Caco-2 (cell line): ENCODE measurements around the gene CNOT6. TPM values are rescaled to one million over a fixed set of nuclear protein-coding genes. Genes with fewer than 3 reads are reported as not detected.

Experiments used
- BruUV-seq: library from RNA; stranded (reverse); fragments of 400-500 nt; replicated peaks from 2 replicates; lab custom pipeline; 2021; lab: Mats Ljungman, UMichigan
- CTCF ChIA-PET: fragments of 300-600 bp; sonication (Branson Sonifier 250); formaldehyde crosslinking; loops from one replicate; lab custom pipeline; 2022; ENCODE audit warnings: antibody characterized with exemption; lab: Charles Lee
- POLR2A ChIA-PET: fragments of 300-600 bp; sonication (Branson Sonifier 250); formaldehyde crosslinking; loops from one replicate; lab custom pipeline; 2022; ENCODE audit warnings: antibody characterized with exemption; lab: Charles Lee
- DNase-seq, 2 experiments: peaks; one replicate each; pipeline versions ENCODE4 v3.0.0 to v3.0.0-alpha.2; 2020 to 2022
- H3K27me3 ChIP-seq: replicated peaks from 2 replicates; pipeline ENCODE4 v1.6.0; 2011; ENCODE audit warnings: low read length; ENCODE audit not compliant: control insufficient read depth, insufficient read depth
- H3K36me3 ChIP-seq: 2 replicates; pipeline ENCODE4 v1.5.1; 2011; ENCODE audit warnings: low read length; ENCODE audit not compliant: control insufficient read depth, insufficient read depth
- H3K4me1 ChIP-seq: fragments of 250-450 bp; sonication (Bioruptor Pico); 2 replicates; pipeline ENCODE4 v1.5.1; 2020; ENCODE audit warnings: mild to moderate bottlenecking
- H3K4me3 ChIP-seq: 2 replicates; pipeline ENCODE4 v1.5.1; 2011; ENCODE audit warnings: low read depth, mild to moderate bottlenecking, control low read depth, low read length
- H3K9me3 ChIP-seq: fragments of 250-450 bp; sonication (Bioruptor Pico); 2 replicates; pipeline ENCODE4 v1.5.1; 2020; ENCODE audit warnings: mild to moderate bottlenecking, moderate library complexity
- H3K27ac Mint-ChIP-seq: one replicate; pipeline ENCODE4 v1.8.0; 2022; ENCODE audit warnings: mixed read lengths; ENCODE audit not compliant: unreplicated experiment
- H3K27me3 Mint-ChIP-seq: one replicate; pipeline ENCODE4 v1.8.0; 2022; ENCODE audit warnings: mixed read lengths; ENCODE audit not compliant: insufficient read depth, unreplicated experiment
- H3K36me3 Mint-ChIP-seq: one replicate; pipeline ENCODE4 v1.8.0; 2022; ENCODE audit warnings: mild to moderate bottlenecking, mixed read lengths; ENCODE audit not compliant: insufficient read depth, unreplicated experiment
- H3K4me1 Mint-ChIP-seq: one replicate; pipeline ENCODE4 v1.8.0; 2022; ENCODE audit warnings: low read depth, mixed read lengths; ENCODE audit not compliant: unreplicated experiment
- H3K4me3 Mint-ChIP-seq: one replicate; pipeline ENCODE4 v1.8.0; 2022; ENCODE audit warnings: mild to moderate bottlenecking, moderate library complexity, mixed read lengths; ENCODE audit not compliant: unreplicated experiment
- H3K9me3 Mint-ChIP-seq: one replicate; pipeline ENCODE4 v1.8.0; 2022; ENCODE audit warnings: mixed read lengths; ENCODE audit not compliant: unreplicated experiment
- CTCF ChIP-seq, 2 experiments: fragments of 200-600 bp in 1 of 2; IDR thresholded peaks; 1 replicate in 1 of 2; 2 replicates in 1 of 2; pipeline versions ENCODE4 v1.5.1 to v1.8.0; 2011 to 2022; ENCODE audit warnings: antibody characterized with exemption in 1 of 2, control low read depth in 1 of 2, inconsistent platforms in 1 of 2, low read depth in 1 of 2, low read length in 1 of 2, mild to moderate bottlenecking in 1 of 2, moderate library complexity in 1 of 2; ENCODE audit not compliant: insufficient read depth in 1 of 2, severe bottlenecking in 1 of 2, unreplicated experiment in 1 of 2
- intact Hi-C: fragments of 100-400 bp; cut with micrococcal nuclease; formaldehyde crosslinking; loops from one replicate; pipeline ENCODE4 v1.10.0; 2022; ENCODE audit not compliant: unreplicated experiment
- total RNA-seq: library from RNA; stranded (reverse); gene quantifications from 2 replicates; pipeline ENCODE4 v1.2.3, GENCODE V29; 2022

Gene CNOT6
- total RNA-seq, 1 experiment from 2014 or later, result 46.3 TPM

GRCh38 chr5:180519098-180519497 is 24.9 kb downstream of the CNOT6 start:
- ChIA-PET CTCF (no interaction called here), POLR2A (no interaction called here)
- Mint-ChIP-seq H3K27me3 (no peaks in the 10 kb centered on the region), H3K4me3 (no peak overlapping the region), H3K36me3 (peaks cover 15% of the 10 kb centered on the region), H3K4me1 (no peaks in the 10 kb centered on the region), H3K27ac (no peak overlapping the region), H3K9me3 (no peaks in the 10 kb centered on the region)
- no peak for DNase-seq
- intact Hi-C loops, result no loop called here
- H3K9me3 ChIP-seq, result no peaks in the 10 kb centered on the region
- no peak for TF ChIP-seq CTCF (IDR thresholded peaks at IDR 0.05; ENCODE audit: insufficient read depth in 1 of 2, low read depth in 1 of 2, low read length in 1 of 2, severe bottlenecking in 1 of 2, unreplicated experiment in 1 of 2)
- peaks cover 3% of the 10 kb centered on the region; the same call in 1 of the 2 replicates for H3K4me1 ChIP-seq
- H3K27me3 ChIP-seq, result no peaks in the 10 kb centered on the region
- H3K4me3 ChIP-seq, result no peak overlapping the region
- no TSS peak for BruUV-seq
- no peaks in the 10 kb centered on the region for H3K36me3 ChIP-seq

- ChIA-PET CTCF (no interaction called here), POLR2A (no interaction called here)
- H3K9me3 Mint-ChIP-seq, result no peaks in the 10 kb centered on the region
- TF ChIP-seq CTCF (IDR thresholded peaks at IDR 0.05; ENCODE audit: insufficient read depth in 1 of 2, low read depth in 1 of 2, low read length in 1 of 2, severe bottlenecking in 1 of 2, unreplicated experiment in 1 of 2), result no peak
- BruUV-seq, result no TSS peak
- H3K27me3 Mint-ChIP-seq, result no peaks in the 10 kb centered on the region
- H3K4me3 Mint-ChIP-seq, result no peak overlapping the region
- H3K27ac Mint-ChIP-seq, result no peak overlapping the region
- H3K4me1 ChIP-seq, result peaks cover 3% of the 10 kb centered on the region; the same call in 1 of the 2 replicates
- no peaks in the 10 kb centered on the region for H3K4me1 Mint-ChIP-seq
- no peaks in the 10 kb centered on the region for H3K27me3 ChIP-seq
- H3K4me3 ChIP-seq, result no peak overlapping the region
- H3K36me3 Mint-ChIP-seq, result peaks cover 8% of the 10 kb centered on the region
- H3K36me3 ChIP-seq, result no peaks in the 10 kb centered on the region
- intact Hi-C loops, result no loop called here
- DNase-seq, result no peak
- H3K9me3 ChIP-seq, result no peaks in the 10 kb centered on the region
Measured at GRCh38 chr5:180521101-180521500, 26.9 kb downstream of the CNOT6 start.

GRCh38 chr5:180521591-180521990 is 27.4 kb downstream of the CNOT6 start:
- Mint-ChIP-seq H3K36me3 (peaks cover 13% of the 10 kb centered on the region), H3K27me3 (no peaks in the 10 kb centered on the region), H3K9me3 (no peaks in the 10 kb centered on the region), H3K4me3 (no peak overlapping the region), H3K4me1 (no peaks in the 10 kb centered on the region), H3K27ac (no peak overlapping the region)
- peaks cover 3% of the 10 kb centered on the region; the same call in 1 of the 2 replicates for H3K4me1 ChIP-seq
- no peak for DNase-seq
- intact Hi-C loops, result no loop called here
- ChIA-PET POLR2A (no interaction called here), CTCF (no interaction called here)
- no peaks in the 10 kb centered on the region for H3K9me3 ChIP-seq
- no peak for TF ChIP-seq CTCF (IDR thresholded peaks at IDR 0.05; ENCODE audit: insufficient read depth in 1 of 2, low read depth in 1 of 2, low read length in 1 of 2, severe bottlenecking in 1 of 2, unreplicated experiment in 1 of 2)
- BruUV-seq, result no TSS peak
- H3K36me3 ChIP-seq, result no peaks in the 10 kb centered on the region
- no peak overlapping the region for H3K4me3 ChIP-seq
- no peaks in the 10 kb centered on the region for H3K27me3 ChIP-seq
